HEK293 (cell line): Measurements from ENCODE around the gene SH3BGRL3.

Experiments
- PATZ1 ChIP-seq: fragments of 450-650 bp; formaldehyde crosslinking; IDR thresholded peaks from 2 replicates; pipeline ENCODE4 v1.5.1; 2016; ENCODE audit warnings: missing biosample characterization, missing genetic modification characterization
- TRIM28 ChIP-seq: IDR thresholded peaks from 2 replicates; pipeline ENCODE4 v1.6.1; 2011; ENCODE audit warnings: low read length, control low read depth, borderline replicate concordance
- ZNF148 ChIP-seq: fragments of 450-650 bp; formaldehyde crosslinking; IDR thresholded peaks from 2 replicates; pipeline ENCODE4 v1.5.0; 2017; ENCODE audit warnings: missing biosample characterization, missing genetic modification characterization, borderline replicate concordance
- ZNF335 ChIP-seq: fragments of 450-650 bp; formaldehyde crosslinking; conservative IDR thresholded peaks from 2 replicates; pipeline ENCODE4 v1.5.1; 2016; ENCODE audit warnings: missing biosample characterization, missing genetic modification characterization
- ZNF530 ChIP-seq: fragments of 450-650 bp; formaldehyde crosslinking; IDR thresholded peaks from 2 replicates; pipeline ENCODE4 v1.5.1; 2016; ENCODE audit warnings: low read depth, missing biosample characterization, missing genetic modification characterization
- TF ChIP-seq, protein P1 (sequence below): fragments of 450-650 bp; formaldehyde crosslinking; IDR thresholded peaks from 2 replicates; pipeline ENCODE4 v1.5.1; 2016; ENCODE audit warnings: missing biosample characterization, missing genetic modification characterization

DNA sequence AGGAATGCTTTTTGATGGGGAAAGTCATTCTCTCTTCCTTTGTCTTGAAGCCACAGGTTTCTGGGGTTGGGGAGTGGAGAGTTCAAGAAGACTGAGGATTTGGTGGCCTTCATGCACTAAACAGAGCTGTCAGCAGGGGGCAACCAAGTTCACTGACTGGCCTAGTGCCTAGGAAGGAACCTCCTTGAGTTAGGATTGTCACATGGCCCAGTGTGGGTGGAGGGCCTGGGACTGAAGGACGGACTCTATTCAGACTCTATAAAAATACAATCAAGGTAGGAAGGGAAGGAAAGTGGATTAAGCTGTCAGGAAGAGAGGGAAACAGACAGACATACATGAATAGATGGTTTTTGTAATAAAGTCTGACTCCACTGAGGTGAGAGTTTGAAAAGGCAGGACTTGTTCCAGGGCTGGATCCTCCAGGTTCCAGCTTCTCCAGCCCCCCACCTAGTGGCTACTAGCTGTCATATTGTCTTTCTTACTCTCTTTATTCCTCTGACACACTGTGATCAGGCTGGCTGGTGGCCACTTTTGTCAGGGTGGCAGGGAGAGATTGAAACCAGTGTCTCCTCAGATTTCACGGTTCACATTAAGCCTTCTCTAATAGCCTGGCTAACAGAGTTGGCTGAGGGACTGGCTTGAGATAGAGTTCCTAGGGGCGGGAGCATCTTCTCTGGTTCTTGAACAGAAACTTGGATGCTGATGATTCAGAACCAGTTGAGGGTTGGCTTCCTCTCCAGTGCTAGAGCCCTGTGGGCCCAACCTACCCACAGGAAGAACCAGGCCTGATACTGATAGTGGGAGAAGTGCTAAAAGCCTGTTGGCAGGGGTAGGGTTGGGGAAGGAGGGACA is 4.1 kb upstream of the SH3BGRL3 start:
- TF ChIP-seq TRIM28, result peak; percentile 76
- TF ChIP-seq, protein P1, sequence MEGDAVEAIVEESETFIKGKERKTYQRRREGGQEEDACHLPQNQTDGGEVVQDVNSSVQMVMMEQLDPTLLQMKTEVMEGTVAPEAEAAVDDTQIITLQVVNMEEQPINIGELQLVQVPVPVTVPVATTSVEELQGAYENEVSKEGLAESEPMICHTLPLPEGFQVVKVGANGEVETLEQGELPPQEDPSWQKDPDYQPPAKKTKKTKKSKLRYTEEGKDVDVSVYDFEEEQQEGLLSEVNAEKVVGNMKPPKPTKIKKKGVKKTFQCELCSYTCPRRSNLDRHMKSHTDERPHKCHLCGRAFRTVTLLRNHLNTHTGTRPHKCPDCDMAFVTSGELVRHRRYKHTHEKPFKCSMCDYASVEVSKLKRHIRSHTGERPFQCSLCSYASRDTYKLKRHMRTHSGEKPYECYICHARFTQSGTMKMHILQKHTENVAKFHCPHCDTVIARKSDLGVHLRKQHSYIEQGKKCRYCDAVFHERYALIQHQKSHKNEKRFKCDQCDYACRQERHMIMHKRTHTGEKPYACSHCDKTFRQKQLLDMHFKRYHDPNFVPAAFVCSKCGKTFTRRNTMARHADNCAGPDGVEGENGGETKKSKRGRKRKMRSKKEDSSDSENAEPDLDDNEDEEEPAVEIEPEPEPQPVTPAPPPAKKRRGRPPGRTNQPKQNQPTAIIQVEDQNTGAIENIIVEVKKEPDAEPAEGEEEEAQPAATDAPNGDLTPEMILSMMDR (tag by site-specific recombination), result peak; percentile 80
- TF ChIP-seq ZNF530 (tag by site-specific recombination), result no peak
- TF ChIP-seq ZNF335, result peak; percentile 50
- TF ChIP-seq PATZ1 (tag by site-specific recombination), result peak; percentile 27; the same call in 1 of the 2 replicates
- no peak for TF ChIP-seq ZNF148 (tag by site-specific recombination)
